Endothelial cell of umbilical vein (primary cell): ENCODE data around the gene LIMS3. TPM values are rescaled to one million over a fixed set of nuclear protein-coding genes. Genes with fewer than 3 reads are reported as not detected.
A peak's percentile ranks its signal among the peaks of the same experiment; 100 is the strongest.
"Not testable (repeated sequence)": the region's sequence is repeated elsewhere in the genome, so short reads cannot be mapped to it uniquely, and the experiment has no call there.

Experiments used
- BruUV-seq: library from RNA; stranded (reverse); fragments of 400-500 nt; replicated peaks from 2 replicates; lab custom pipeline; 2021; lab: Mats Ljungman, UMichigan
- CTCF ChIA-PET: fragments of 300-600, 350-600 bp; sonication (Branson Sonifier 250); formaldehyde crosslinking; loops from one replicate; lab custom pipeline; 2021; ENCODE audit warnings: antibody characterized with exemption, inconsistent platforms; lab: Charles Lee
- POLR2A ChIA-PET: fragments of 300-600, 350-600 bp; sonication (Branson Sonifier 250); formaldehyde crosslinking; loops from one replicate; lab custom pipeline; 2021; ENCODE audit warnings: antibody characterized with exemption, inconsistent platforms; lab: Charles Lee
- DNase-seq: peaks from one replicate; pipeline ENCODE4 v3.0.0-alpha.2; 2011; ENCODE audit warnings: low read depth, low spot score
- FAIRE-seq: peaks from 2 replicates; lab custom pipeline; 2011; peaks lifted over from hg19 to GRCh38; lab: Jason Lieb, UNC
- H2AFZ ChIP-seq: 2 replicates; pipeline ENCODE4 v1.6.0; 2012; ENCODE audit warnings: low read depth, low read length, control low read depth, inconsistent platforms
- H3K27ac ChIP-seq: 2 replicates; pipeline ENCODE4 v1.5.1; 2011; ENCODE audit warnings: low read depth, mild to moderate bottlenecking, control low read depth, low read length, moderate library complexity; ENCODE audit not compliant: insufficient read depth
- H3K27me3 ChIP-seq, 2 experiments: 2 replicates each; pipeline versions ENCODE4 v1.6.0 to v1.6.1; 2011; ENCODE audit warnings: low read length in 2 of 2, mixed read lengths in 1 of 2; ENCODE audit not compliant: control insufficient read depth in 2 of 2, insufficient read depth in 2 of 2
- H3K36me3 ChIP-seq, 2 experiments: 2 replicates in 1 of 2; 3 replicates in 1 of 2; pipeline ENCODE4 v1.5.1; 2011; ENCODE audit warnings: low read length in 2 of 2, mild to moderate bottlenecking in 1 of 2, moderate library complexity in 1 of 2; ENCODE audit not compliant: control insufficient read depth in 2 of 2, insufficient read depth in 2 of 2; ENCODE audit errors: extremely low read depth in 1 of 2
- H3K4me1 ChIP-seq: 3 replicates; pipeline ENCODE4 v1.5.1; 2011; ENCODE audit warnings: mild to moderate bottlenecking, low read length; ENCODE audit not compliant: control insufficient read depth, insufficient read depth; ENCODE audit errors: extremely low read depth
- H3K4me2 ChIP-seq: 2 replicates; pipeline ENCODE4 v1.6.1; 2011; ENCODE audit warnings: low read length, control low read depth, mixed read lengths; ENCODE audit not compliant: insufficient read depth
- H3K4me3 ChIP-seq, 3 experiments: fragments of 200-600 bp in 1 of 3; sonication (generic), shearing (Covaris generic) in 1 of 3; replicated peaks in 1 of 3; 2 replicates each; pipeline ENCODE4 v1.5.1; 2011 to 2016; ENCODE audit warnings: control low read depth in 3 of 3, low read length in 3 of 3, mild to moderate bottlenecking in 2 of 3, inconsistent platforms in 1 of 3, low read depth in 1 of 3, moderate library complexity in 1 of 3; ENCODE audit not compliant: insufficient read depth in 1 of 3
- H3K79me2 ChIP-seq: 2 replicates; pipeline ENCODE4 v1.6.0; 2012; ENCODE audit warnings: low read length, inconsistent platforms; ENCODE audit not compliant: control insufficient read depth, insufficient read depth
- H3K9ac ChIP-seq: replicated peaks from 2 replicates; pipeline ENCODE3; 2011; ENCODE audit warnings: low read length, control low read depth; ENCODE audit not compliant: insufficient read depth; ENCODE audit errors: extremely low read depth
- H3K9me1 ChIP-seq: replicated peaks from 3 replicates; pipeline ENCODE4 v1.6.0; 2011; ENCODE audit warnings: mild to moderate bottlenecking, low read length; ENCODE audit not compliant: control insufficient read depth, insufficient read depth; ENCODE audit errors: extremely low read depth
- H3K9me3 ChIP-seq: replicated peaks from 2 replicates; pipeline ENCODE4 v1.5.1; 2012; ENCODE audit warnings: low read length, inconsistent platforms; ENCODE audit not compliant: control insufficient read depth, insufficient read depth
- H4K20me1 ChIP-seq: replicated peaks from 2 replicates; pipeline ENCODE3; 2011; ENCODE audit warnings: mild to moderate bottlenecking, low read length; ENCODE audit not compliant: control insufficient read depth, insufficient read depth; ENCODE audit errors: extremely low read depth
- dilution Hi-C: fragments of 300-500 bp; cut with MboI; formaldehyde crosslinking; loops from one replicate; pipeline ENCODE4 v1.15.0; 2019; ENCODE audit warnings: low sequenced_read_pairs; ENCODE audit not compliant: extremely low pct_ligation_motif_present
- intact Hi-C: fragments of 100-400 bp; cut with micrococcal nuclease; formaldehyde crosslinking; loops from one replicate; pipeline ENCODE4 v1.10.0; 2022
- polyA plus RNA-seq, 4 experiments: library from polyadenylated mRNA; depleted of rRNA in 3 of 4; stranded (reverse) in 3 of 4; unstranded in 1 of 4; fragments of >200 nt; gene quantifications; 2 replicates each; pipeline versions ENCODE4 v1.2.1 to v1.2.3, GENCODE V29; 2011 to 2012; ENCODE audit warnings: missing spikeins in 1 of 4
- total RNA-seq: library from RNA; stranded (reverse); gene quantifications from 2 replicates; pipeline ENCODE4 v1.2.3, GENCODE V29; 2021

The LIMS3 gene
- total and polyA plus RNA-seq, 2 donors (not counting 3 experiments of a cell fraction or from before 2014, with no cell fraction given), result 9.4 to 13.5 TPM

DNA sequence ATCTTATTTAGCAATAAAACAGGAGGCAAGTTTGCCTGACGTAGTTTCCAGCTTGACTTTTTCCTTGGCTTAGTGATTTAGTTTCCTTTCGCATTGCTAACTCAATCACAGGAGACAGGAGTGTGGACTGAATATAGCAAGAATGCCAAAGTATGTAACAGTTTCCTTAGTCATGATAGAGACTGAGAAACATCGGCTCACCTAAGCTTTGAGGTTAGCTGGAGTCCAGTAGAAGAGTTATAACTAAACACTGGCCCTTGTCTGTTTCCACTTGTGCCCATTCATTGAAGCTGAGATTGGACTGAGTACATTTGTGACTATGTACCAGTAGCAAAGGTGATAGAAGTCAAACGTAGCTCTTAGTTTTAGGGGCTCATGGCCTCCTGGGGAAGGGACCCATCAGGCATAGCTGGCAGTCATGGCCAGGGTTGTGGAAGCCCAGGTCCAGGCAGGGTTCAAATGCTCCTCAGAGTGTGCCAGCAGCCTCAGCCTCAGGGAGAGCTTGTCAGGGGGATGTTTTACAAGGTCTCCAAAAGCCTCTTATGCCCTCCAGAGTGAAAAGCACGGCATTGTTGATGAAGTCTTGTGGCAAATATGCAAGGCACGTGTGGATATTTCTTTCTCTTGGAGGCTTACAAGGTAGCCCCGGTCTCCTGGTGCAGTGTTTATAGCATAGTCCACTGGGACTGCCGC is 573 bp upstream of the LIMS3 start:
- H3K27me3 ChIP-seq, H3K4me3 ChIP-seq, H3K9me1 ChIP-seq, H3K4me2 ChIP-seq, CTCF ChIA-PET, H3K9ac ChIP-seq, FAIRE-seq, intact Hi-C loops, H3K36me3 ChIP-seq, H3K27ac ChIP-seq, DNase-seq, dilution Hi-C loops, H3K4me1 ChIP-seq, H4K20me1 ChIP-seq, POLR2A ChIA-PET, H3K79me2 ChIP-seq, H2AFZ ChIP-seq, H3K9me3 ChIP-seq: not testable (repeated sequence)
- TSS peak; percentile 33 for BruUV-seq

DNA sequence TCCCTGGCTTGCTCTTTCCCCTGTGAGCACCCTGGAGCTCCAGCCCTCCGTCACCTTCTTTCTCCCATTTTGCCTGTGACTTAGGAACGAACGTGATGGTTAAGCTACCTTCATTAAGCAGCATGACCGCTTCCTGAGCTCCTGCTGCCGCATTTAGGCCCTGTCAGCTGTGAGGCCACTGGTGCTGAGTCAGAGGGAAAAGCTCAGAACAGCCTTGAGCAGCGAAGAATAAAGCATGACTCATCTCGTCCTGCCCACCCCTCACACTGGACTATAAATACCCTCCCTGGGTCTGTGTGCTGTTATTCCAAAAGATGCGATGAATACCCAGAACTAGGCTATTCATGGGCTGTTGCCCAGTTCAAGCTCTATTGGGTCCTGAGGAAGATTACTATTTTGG is 7.3 kb downstream of the LIMS3 start:
- H3K9me3 ChIP-seq, H3K27me3 ChIP-seq, H3K36me3 ChIP-seq, BruUV-seq, CTCF ChIA-PET, H3K4me2 ChIP-seq, H3K27ac ChIP-seq, H3K4me3 ChIP-seq, H4K20me1 ChIP-seq, H2AFZ ChIP-seq, POLR2A ChIA-PET, H3K9me1 ChIP-seq, intact Hi-C loops, dilution Hi-C loops, H3K79me2 ChIP-seq, H3K4me1 ChIP-seq, DNase-seq, H3K9ac ChIP-seq: not testable (repeated sequence)
- FAIRE-seq, result peak; percentile 24

DNA sequence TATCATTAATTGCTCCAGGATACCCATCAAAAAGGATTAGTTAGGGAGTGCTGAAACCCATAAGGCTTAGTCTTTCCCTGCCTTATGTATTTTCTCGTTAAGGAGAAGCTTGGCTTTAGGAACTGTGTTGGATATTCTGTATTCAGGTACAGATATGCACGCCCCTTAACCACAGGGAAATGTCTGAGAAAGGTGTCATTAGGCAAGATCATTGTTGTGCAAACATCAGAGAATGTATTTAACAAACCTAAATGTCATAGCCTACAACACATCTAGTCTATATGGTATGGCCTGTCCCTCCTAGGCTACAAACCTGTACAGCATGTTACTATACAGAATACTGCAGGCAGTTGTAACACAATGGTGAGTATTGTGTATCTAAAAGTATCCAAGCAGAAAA is 10.1 kb downstream of the LIMS3 start:
- H3K4me1 ChIP-seq, BruUV-seq, H3K36me3 ChIP-seq, dilution Hi-C loops, H3K9me1 ChIP-seq, DNase-seq, H2AFZ ChIP-seq, H3K9ac ChIP-seq, H3K9me3 ChIP-seq, CTCF ChIA-PET, H3K4me3 ChIP-seq, H3K27ac ChIP-seq, H3K79me2 ChIP-seq, H3K27me3 ChIP-seq, POLR2A ChIA-PET, H4K20me1 ChIP-seq, H3K4me2 ChIP-seq, FAIRE-seq, intact Hi-C loops: not testable (repeated sequence)

DNA sequence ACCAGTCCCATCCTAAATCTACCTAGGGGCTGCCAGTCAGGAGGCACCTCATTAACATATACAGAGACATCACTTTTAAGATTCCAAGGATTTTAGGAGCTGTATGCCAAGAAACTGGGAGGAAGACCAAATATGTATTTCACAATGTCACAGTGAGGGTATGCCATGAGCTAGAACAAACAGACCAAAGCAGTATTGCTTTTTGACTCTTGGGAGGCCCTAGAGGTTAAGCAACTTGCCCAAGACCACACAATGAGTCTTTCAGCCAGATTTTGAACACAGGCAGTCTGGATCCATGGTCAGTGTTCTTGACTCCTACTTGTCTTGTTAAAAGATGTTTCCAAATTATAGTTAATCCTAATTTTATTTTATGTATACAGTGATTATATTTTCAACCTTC is 12.3 kb downstream of the LIMS3 start:
- H3K4me2 ChIP-seq, POLR2A ChIA-PET, H3K9me3 ChIP-seq, FAIRE-seq, H2AFZ ChIP-seq, H3K27ac ChIP-seq, H3K9me1 ChIP-seq, intact Hi-C loops, H3K4me3 ChIP-seq, DNase-seq, CTCF ChIA-PET, H3K9ac ChIP-seq, H3K27me3 ChIP-seq, dilution Hi-C loops, H3K4me1 ChIP-seq, BruUV-seq, H3K79me2 ChIP-seq, H4K20me1 ChIP-seq, H3K36me3 ChIP-seq: not testable (repeated sequence)
